HFF-Myc (cell line): ENCODE measurements around the gene MKX.

ENCODE experiments used
- DNase-seq: peaks from one replicate; pipeline ENCODE4 v3.0.0-alpha.2; 2011; ENCODE audit warnings: low read depth; ENCODE audit errors: extremely low read depth
- H3K4me3 ChIP-seq: replicated peaks from 2 replicates; pipeline ENCODE4 v1.5.1; 2011; ENCODE audit warnings: low read depth, mild to moderate bottlenecking, control low read depth, low read length
- TF ChIP-seq, protein P1 (sequence below): IDR thresholded peaks from 2 replicates; pipeline ENCODE4 v1.5.1; 2012; ENCODE audit warnings: mild to moderate bottlenecking, low read depth, low read length, control low read depth; ENCODE audit errors: missing control alignments

MKX gene

DNA sequence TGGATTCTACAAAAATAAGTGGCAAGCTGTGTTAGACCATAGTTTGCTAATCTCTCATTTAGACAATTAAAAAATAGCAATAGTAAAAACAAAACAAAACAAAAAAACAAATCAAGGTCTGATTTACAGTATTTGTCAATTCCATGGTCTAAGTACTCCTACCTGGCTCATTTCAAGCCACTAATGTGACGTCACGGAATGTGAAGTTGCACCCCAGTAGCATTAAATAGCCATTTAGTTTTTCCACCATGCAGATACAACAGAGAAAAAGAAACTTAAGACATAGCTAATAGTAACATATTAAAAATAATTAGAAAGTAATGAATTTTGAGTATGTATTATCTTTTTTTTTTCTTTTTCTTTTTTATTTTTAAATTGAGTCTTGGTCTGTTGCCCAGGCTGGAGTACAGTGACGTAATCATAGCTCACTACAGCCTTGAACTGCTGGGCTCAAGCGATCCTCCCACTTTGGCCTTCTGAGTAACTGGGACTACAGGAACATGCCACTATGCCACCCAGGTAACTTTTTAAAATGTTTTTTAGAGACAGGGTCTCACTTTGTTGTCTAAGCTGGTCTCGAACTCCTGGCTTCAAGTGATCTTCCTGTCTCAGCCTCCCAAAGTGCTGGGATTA, 101.2 kb downstream of the MKX start:
- TF ChIP-seq, protein P1, sequence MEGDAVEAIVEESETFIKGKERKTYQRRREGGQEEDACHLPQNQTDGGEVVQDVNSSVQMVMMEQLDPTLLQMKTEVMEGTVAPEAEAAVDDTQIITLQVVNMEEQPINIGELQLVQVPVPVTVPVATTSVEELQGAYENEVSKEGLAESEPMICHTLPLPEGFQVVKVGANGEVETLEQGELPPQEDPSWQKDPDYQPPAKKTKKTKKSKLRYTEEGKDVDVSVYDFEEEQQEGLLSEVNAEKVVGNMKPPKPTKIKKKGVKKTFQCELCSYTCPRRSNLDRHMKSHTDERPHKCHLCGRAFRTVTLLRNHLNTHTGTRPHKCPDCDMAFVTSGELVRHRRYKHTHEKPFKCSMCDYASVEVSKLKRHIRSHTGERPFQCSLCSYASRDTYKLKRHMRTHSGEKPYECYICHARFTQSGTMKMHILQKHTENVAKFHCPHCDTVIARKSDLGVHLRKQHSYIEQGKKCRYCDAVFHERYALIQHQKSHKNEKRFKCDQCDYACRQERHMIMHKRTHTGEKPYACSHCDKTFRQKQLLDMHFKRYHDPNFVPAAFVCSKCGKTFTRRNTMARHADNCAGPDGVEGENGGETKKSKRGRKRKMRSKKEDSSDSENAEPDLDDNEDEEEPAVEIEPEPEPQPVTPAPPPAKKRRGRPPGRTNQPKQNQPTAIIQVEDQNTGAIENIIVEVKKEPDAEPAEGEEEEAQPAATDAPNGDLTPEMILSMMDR, result no peak
- no peak overlapping the region for H3K4me3 ChIP-seq
- no peak for DNase-seq

DNA sequence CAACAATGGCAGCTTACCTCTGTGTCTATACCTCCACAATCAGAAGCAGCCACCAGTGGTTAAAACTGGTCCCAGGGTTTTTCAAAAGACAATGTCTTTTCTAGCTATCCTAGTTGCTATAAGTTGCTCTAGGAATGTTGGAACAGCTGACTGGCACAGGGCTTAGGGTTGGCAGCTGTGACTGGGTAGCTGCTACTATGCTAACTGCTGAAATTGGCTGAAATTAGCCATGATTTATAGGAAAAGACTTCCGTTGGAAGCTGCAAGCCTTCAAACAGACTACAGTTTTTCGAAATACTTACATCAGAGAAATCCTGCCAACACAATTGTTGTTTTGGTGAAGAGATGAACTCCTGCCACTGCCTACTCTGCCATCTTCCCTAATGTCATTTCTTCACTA, 102.3 kb downstream of the MKX start:
- no peak overlapping the region for H3K4me3 ChIP-seq
- DNase-seq, result no peak
- TF ChIP-seq, protein P1, result no peak

DNA sequence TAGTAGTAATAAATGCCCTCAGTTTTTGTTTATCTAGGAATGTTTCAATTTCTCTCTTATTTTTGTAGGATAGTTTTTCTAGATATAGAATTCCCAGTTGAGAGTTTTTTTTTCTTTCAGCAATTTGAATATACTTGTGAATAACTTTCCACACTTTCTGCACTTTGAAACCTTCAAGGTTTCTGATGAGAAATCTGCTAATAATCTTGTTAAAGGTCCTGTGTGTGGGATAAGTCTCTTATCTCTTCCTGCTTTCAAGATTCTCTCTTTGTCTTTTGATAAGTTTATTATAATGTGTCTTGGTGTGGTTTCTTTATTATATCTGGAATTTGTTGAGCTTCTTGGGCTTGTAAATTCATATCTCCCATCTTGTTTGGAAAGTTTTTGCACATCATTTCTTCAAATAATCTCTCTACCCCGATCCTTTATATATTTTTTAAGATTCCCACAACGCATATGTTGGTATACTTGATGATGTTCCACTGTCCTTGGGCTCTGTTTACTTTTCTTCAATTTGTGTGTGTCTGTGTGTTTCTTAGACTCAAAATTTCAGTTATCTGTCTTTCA, 103.5 kb downstream of the MKX start:
- DNase-seq, result no peak
- TF ChIP-seq, protein P1, result no peak
- no peak overlapping the region for H3K4me3 ChIP-seq

DNA sequence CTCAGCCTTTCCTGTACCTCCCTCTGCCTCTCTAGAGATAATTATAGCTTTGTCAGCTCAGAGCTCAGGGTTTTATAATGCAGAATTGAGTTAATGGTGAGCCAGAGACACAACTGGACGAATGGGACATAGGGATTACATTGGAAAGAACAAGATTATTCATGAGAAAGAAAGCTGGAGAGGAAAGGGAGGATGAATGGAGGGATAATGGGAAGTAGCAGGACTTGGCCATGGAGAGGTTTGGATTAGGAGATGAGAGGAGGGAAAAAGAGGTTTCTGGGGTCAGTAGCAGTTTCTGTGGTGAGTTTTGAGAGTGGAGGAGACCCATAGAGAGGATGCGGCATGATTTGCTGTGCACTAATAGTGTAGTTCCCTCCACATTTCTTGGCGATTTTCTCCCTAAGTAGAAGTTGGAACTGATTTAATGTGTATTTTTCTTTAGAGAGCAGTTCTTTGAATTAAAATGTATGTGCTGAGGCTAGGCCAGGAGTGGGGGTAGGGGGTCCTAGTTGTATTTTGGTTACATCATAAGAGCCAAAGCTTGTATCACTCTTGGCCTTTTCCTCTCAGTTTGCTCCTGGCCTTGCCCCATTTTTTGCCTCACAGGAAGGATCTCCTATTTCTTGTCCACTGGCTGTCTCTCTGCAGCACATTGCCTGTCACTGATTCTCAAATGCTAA, 107.4 kb downstream of the MKX start:
- H3K4me3 ChIP-seq, result no peak overlapping the region
- DNase-seq, result no peak
- TF ChIP-seq, protein P1, result no peak

DNA sequence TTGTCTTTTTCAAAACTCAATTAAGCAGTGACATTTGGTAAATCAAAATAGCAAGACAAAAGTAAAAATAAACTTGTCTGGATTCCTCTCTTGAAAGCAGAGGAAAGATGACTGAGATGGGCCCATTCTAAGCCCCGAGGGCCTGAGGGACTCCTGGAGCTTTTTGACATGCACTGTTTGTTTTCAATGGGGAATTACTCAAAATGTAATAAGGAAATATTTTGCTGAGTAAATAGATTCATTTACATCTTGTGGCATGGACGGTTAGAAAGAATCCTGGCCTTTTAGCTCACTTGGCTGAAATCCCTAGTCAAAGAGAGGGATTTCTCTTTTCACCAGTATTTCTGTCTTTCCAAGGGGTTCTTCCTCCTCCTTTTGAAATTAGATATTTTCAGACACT, 108.0 kb downstream of the MKX start:
- TF ChIP-seq, protein P1, result no peak
- DNase-seq, result no peak
- H3K4me3 ChIP-seq, result no peak overlapping the region

DNA sequence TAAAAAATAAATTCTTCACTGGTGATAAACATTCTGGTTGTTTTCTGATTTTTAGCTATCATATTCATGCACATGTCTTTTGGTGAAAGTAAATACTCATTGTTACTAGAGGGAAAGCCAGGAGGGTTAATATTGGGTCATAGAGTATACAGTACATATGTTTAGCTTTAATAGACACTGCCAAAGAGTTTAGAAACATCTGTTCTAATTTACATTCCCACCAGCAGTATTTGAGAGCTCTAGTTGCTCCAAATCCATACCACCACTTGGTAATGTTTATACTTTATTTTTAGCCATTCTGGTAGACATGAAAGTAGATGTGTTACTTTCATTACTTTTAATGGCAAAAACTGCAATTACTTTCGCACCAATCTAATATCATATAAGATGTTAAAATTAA, 108.8 kb downstream of the MKX start:
- TF ChIP-seq, protein P1, result no peak
- no peak for DNase-seq
- no peak overlapping the region for H3K4me3 ChIP-seq
